GM19035 (cell line): ENCODE results near the gene STIM1.
"Not testable (repeated sequence)": the region's sequence is repeated elsewhere in the genome, so short reads cannot be mapped to it uniquely, and the experiment has no call there.

Source experiments
- ATAC-seq: cut with Tn5 transposase; IDR thresholded peaks from one replicate; pipeline ENCODE4 v1.9.1; 2021; ENCODE audit not compliant: unreplicated experiment

The STIM1 gene

DNA sequence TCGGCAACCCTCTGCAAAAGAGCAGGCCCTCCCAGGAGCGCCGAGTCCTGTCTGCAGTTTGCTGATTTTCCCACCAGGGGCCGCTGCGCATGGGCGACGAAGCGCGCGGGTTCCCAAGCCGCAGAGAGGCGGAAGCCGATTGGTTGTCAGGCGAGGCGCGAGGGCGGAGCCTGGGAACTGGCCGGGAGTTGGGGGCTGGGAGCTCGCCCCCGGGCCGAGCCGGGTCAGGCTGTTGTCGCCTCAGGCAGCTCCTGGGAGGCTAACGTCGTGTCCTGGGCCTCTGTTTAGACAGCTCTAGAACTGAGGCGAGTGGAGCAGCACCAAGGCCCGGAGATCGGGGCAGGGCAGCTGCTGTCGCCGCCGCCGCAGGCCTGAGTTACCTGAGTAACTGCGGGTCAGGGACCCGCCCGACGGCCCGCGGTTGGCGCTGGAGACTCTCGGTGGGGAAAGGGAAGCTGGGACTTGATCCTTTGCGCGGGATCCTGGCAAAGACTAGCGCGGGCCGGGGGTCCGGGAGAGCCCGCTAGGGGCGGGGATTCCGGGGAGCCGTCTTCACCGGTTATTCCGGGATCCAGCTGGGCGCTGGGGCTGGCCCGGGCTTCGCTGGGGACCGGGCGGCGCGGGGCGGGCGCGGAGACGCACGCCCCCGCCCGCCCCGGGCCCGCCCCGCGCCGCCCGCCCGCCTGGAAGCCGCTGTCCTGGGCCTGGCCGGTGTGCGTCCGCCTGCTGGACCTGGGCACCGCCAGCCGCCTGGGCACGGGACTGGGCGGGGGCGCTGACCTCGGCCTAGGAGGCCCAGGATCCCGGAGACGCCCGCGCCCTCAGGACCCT lies at the start of gene STIM1:
STIM1 (plus strand) TSS at position 688 of the 831 bp plus-strand sequence. CDS start 607 bp downstream, outside the sequence.
- peak; percentile 66 for ATAC-seq

- peak; percentile 77 for ATAC-seq
Observed at GRCh38 chr11:3807909-3808860, 47.3 kb upstream of the STIM1 start, which contains the start of gene PGAP2. TSS of gene PGAP2 (plus strand) at chr11:3808560. CDS start at chr11:3811260, 2,700 bp downstream.

DNA sequence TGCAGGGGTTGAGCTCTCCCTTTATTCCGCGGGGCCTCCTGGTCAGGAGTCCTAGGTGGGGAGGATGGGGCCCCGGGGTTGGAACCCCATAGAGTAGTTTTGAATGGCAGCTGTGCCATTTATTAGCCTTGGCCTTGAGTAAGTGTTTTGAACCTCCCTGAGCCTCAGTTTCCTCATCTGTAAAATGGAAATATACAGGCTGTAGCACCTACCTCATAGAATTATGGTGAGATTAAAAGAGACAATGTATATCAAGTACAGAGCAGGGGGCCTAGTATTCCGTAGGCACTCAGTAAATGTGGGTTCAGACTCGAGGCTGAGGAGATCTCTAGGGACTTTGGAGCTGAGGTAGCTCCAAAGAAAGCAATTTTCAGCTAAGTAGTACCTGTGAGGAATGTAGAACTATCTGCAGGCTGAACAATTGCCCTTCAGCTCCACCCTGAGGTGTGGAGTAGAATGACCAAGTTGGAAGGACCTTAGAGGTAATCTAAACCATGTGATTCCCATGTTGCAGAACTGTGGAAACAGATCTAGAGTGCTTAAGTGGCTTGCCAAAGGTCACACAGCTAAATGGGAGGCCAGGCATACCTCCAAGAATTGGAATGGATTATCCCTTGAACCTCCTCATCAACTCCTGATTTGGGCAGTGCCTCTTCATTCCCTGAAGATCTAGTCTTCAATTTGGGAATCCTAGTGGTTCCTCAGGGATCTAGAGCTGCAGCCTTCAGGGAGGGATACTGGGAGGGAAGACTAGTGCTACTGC lies 46.4 kb upstream of the STIM1 start:
- ATAC-seq: peak; percentile 67

- no peak for ATAC-seq
Observed at GRCh38 chr11:3809624-3809928, 45.9 kb upstream of the STIM1 start.

- no peak for ATAC-seq
Observed at GRCh38 chr11:3810446-3810845, 45.0 kb upstream of the STIM1 start.

DNA sequence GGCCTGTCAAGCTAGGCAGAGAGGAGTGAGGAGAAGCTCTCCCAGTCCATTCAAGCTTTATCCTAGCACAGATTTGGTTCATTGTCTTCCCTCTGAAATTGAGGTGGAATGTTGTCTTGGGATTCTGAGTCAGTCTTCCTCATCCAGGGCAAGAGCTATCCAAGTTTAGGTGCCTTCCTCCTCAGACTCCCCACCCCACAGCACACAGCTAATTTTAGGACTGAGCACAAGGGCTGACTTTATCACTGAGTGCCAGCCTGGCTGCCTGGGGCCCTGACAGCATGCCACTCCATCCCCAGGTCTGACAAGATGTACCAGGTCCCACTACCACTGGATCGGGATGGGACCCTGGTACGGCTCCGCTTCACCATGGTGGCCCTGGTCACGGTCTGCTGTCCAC lies 44.5 kb upstream of the STIM1 start:
- ATAC-seq: no peak

GRCh38 chr11:3814832-3815231 lies 40.6 kb upstream of the STIM1 start:
- ATAC-seq: not testable (repeated sequence)

DNA sequence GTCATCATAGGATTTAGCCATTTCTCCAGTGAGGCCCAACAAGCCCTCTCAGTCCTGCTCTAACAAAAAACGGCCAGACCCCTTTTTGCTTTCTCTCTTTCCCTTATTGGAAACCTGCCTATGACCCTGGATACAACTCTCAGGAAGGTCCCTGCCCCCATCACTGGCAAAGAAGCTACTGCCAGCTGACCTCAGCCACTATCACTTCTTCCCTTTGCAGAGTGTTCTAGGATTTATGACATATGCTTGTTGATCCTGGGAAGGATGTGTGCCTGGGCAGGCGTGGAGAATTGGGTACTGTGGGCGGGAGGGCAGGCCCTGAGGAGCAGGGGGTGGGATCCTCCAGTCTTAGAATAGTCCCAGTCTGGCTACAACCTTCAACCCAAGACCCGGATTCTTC lies 39.6 kb upstream of the STIM1 start:
- no peak for ATAC-seq

DNA sequence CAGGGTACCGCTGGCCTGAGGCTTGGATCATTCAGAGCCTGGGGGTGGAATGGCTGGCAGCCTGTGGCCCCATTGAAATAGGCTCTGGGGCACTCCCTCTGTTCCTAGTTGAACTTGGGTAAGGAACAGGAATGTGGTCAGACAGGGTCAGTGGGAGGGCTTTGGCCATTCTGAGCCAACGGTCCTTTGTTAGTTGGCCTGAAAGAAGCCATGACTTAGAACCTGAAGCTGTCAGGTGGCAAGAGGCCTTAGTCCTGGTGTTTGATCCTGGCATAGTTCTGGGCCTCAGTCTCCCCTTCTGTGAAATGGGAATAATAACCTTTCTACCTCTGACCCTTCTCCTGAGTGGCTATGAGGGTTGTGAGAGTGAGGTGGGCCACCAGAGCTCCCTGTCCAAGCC lies 38.8 kb upstream of the STIM1 start:
- no peak for ATAC-seq

- no peak for ATAC-seq
Observed at GRCh38 chr11:3817181-3817800, 38.2 kb upstream of the STIM1 start.

DNA sequence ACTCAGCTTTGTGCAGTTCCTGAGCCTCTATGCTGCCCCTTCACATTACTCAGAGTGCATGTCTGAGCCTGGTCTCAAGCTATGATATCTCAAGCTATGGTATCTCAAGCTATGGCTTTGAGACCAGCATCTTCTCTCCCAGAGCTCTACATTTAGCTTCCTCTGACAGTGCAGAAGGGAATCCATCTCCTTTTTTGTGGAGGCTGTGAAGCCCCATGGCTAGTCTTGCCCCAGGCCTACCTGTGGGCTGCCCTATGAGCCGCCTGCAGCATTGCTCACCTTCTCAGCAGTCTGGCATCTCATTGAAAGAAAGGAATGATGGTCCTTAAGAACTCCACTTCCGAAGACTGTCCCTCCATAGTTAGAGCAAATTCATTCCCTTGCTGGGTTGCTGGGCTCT lies 34.5 kb upstream of the STIM1 start:
- ATAC-seq: no peak

DNA sequence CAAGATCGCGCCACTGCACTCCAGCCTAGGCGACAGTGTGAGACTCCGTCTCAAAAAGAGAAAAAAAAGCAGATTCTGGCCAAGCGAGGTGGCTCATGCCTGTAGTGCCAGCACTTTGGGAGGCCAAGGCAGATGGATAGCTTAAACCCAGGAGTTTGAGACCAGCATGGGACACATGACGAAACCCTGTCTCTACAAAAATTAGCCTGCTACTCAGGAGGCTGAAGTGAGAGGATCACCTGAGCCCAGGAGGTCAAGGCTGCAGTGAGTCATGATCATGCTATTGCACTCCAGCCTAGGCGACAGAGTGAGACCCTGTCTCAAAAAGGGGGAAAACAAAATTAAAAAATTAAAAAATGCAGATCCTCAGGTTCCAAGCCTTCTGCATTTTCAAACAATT lies 33.2 kb upstream of the STIM1 start:
- no peak for ATAC-seq

GRCh38 chr11:3823303-3823702 lies 32.2 kb upstream of the STIM1 start:
- no peak for ATAC-seq

GRCh38 chr11:3823762-3824506 lies 31.5 kb upstream of the STIM1 start:
- ATAC-seq: no peak

GRCh38 chr11:3824714-3825472 lies 30.6 kb upstream of the STIM1 start:
- ATAC-seq: peak; percentile 84

GRCh38 chr11:3825473-3826154 lies 29.9 kb upstream of the STIM1 start:
- no peak for ATAC-seq

GRCh38 chr11:3826721-3827120 lies 28.7 kb upstream of the STIM1 start:
- no peak for ATAC-seq

GRCh38 chr11:3827434-3828186 lies 27.9 kb upstream of the STIM1 start:
- ATAC-seq: no peak
